HG03097 (cell line): ENCODE results near the gene ALDH1A1.
"Not testable (repeated sequence)": the region's sequence is repeated elsewhere in the genome, so short reads cannot be mapped to it uniquely, and the experiment has no call there.

Experiments used
- ATAC-seq: cut with Tn5 transposase; IDR thresholded peaks from one replicate; pipeline ENCODE4 v1.9.1; 2021; ENCODE audit not compliant: unreplicated experiment, low FRiP score

ALDH1A1 gene

DNA sequence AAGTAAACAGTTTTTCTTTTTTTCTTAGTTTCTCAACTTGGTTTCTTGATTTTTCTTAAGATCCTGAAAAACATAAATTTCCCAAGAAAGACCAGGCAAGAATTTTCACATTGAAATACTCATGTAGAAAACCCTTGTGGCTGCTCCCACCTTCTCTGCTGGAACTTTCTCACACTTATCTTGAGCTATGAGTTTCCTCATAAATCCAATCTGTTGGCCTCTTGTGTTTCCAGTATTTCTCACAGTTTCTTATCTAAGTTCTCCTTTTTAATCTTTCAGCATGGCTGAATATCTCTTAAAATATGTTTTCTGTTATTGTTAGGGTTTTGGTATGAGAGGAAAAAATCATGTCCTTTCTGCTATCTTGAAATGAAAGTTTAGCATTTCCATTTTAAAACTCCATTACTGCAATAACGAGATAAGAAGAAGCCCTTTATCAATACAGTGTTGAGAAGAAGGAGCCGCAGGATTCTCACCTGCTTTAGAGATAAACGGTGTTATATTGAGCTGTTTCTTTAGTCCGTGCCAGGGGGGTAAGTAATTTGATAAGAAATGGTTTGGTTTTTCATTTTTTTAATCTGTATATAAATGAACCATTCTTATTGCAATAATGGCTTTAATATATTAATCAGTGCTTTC is 89.3 kb downstream of the ALDH1A1 start:
- no peak for ATAC-seq

DNA sequence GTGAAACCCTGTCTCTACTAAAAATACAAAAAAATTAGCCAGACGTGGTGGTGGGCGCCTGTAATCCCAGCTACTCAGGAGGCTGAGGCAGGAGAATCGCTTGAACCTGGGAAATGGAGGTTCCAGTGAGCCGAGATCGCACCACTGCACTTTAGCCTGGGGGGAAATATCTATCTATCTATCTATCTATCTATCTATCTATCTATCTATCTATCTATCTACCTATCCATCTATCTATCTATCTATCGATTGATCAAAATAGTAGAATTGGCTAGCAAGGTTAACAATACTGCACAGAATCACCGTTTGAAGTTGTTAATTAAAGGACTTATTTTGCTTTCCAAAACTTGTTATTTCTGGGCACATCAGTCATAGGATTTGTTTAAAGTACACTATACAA is 90.1 kb downstream of the ALDH1A1 start:
- ATAC-seq = not testable (repeated sequence)

DNA sequence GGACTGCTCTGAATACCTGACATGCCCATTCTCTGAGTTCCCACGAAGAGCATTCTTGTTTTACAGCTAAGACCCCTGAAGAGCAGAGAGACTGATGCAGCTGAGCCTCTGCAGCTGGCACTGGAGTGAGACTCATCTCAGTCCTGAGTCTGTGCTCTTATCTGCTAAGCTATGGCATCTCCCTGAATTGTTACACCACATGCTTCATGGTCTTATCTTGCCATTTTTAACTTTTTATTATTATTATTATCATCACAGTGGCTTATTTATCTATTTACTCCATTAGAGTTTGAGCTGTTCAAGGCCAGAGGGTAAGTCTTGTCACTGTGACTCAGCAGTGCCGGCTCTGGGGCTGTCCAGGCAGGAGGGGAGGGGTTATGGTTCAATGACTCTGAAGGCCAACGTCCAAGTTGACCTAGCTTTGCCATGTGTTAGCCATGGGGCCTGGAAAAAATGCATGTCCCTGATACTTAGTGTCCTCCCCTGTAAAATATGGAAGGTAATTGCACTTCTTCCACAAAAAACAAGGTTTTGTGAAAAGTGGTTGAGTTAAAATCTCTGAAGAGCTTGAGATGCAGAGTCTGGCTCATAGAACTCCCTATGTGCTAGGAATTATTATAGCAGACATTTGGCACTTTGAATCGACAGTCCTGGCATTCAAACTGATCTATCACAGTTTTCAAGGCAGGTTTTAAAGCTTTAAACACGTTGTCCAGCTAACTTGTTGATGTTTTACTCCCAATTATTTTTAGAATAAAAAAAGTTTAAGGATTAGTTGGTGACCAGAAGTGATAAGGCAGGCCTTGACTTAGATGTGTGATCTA is 94.6 kb downstream of the ALDH1A1 start:
- ATAC-seq = no peak

DNA sequence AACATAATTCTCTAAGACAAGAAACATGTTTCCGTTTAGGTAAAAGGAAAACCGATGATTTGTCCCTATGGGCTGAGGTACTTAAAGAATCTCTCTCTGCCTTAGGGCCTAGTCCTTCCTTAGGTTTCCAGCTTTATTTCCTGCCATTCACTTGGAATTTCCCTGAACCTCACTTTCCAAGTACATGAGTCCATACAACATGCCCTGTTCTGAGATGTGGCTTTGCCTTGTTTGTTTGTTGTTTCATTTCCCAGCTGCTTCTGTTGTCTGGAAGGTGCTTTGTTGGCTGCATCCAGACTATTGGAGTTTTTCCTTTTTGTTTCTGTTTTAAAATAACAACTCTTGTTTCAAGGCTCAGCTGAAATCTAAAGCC is 95.2 kb downstream of the ALDH1A1 start:
- ATAC-seq = no peak

DNA sequence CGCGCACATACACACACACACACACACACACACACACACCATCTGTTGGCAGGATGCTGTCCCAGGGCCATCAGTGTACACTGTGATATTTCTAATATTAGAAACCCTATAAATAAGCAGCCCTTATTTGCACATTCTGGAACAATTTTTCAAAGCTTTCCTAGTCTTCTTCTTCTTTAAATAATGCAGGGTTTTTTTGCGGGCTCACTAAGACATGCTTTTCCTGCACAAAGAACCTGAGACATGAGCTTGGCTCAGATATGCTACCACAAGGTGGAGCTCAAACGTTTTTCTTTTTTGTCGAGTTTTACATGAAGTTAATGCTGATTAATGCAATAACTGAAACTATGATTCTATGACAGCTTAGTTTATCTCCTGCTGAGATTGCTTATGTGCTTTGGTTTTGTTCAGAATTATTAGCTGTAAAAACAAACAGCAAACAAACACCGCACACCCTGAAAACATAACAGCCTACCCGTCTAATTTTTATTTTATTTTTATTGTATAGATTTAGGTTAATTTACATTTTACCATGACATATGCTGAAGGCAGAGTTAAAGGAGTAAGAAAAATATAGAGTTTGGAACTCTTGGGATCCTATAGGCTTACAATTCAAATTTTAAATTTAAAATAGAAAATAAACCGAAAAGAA is 95.8 kb downstream of the ALDH1A1 start:
- no peak for ATAC-seq

DNA sequence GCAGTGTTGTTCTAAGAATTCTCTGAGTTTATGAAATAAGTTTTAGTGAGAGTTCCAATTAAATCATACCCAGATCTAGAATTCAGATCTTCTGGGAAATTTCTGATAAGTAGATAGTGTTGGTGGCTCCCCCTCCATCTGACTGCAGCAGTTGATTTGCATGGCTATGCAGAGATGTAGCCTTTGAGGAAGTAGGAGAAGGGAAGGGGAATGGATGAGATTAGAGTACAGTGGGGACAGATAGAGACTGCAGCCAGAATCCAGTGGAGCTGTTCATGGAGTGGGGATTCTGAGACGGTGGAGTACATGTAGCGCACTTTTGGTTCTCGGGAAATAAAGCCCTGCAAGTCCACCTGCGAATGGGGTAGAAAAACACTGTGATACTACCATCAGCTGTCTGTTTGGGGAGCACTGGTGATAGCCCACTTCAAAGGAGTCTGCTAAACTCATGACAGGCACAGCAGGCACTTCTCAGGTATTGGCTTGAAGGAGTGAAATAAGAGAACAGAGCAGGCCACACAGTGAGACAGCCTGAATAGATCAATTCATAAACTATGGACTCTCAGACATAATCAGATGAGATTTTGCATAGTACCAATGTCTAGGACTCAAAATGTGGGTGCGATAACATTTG is 96.8 kb downstream of the ALDH1A1 start:
- no peak for ATAC-seq

DNA sequence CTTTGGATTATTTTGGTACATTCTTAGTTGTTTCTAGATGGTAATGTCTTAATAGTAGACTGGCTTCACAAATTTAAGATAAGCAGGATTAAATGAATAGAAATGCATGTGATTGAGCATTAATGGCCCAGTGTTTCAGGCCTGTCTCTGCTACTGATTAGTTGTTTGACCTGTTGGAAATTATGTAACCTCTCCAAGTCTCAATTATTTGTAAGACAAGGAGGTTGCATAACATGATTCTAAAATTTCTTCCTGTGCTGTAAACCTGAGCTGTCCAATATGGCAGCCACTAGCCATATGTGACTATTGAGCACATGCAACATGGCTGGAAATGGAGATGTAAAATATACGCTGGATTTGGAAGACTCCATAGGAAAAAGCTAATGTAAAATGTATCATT is 97.5 kb downstream of the ALDH1A1 start:
- ATAC-seq = no peak
